SK-N-SH treated with all-trans-retinoic acid at 6 μM for 48 hours (cell line): ENCODE measurements around the gene CACNA1A.

ENCODE experiments used
- ISL1 ChIP-seq: fragments of 250-450 bp; sonication (Bioruptor Pico); IDR thresholded peaks from 2 replicates; pipeline ENCODE4 v2.1.2; 2022; ENCODE audit warnings: mild to moderate bottlenecking, moderate library complexity
- RARB ChIP-seq: fragments of 250-450 bp; sonication (Bioruptor Pico); IDR thresholded peaks from 2 replicates; pipeline ENCODE4 v1.8.0; 2021; ENCODE audit warnings: mild to moderate bottlenecking, moderate library complexity
- ZFP3 ChIP-seq: fragments of 250-450 bp; sonication (Bioruptor Pico); IDR thresholded peaks from 2 replicates; pipeline ENCODE4 v1.5.0; 2020; ENCODE audit warnings: mild to moderate bottlenecking, moderate library complexity
- TF ChIP-seq, protein P1 (sequence below): fragments of 250-450 bp; sonication (Bioruptor Pico); IDR thresholded peaks from 2 replicates; pipeline ENCODE4 v1.5.1; 2021; ENCODE audit warnings: mild to moderate bottlenecking, moderate library complexity
- TF ChIP-seq, protein P2 (sequence below): fragments of 250-450 bp; sonication (Bioruptor Pico); IDR thresholded peaks from 2 replicates; pipeline ENCODE4 v1.8.0; 2020; ENCODE audit warnings: mild to moderate bottlenecking, moderate library complexity, borderline replicate concordance
- TF ChIP-seq, protein P3 (sequence below): fragments of 250-450 bp; sonication (Bioruptor Pico); IDR thresholded peaks from 2 replicates; pipeline ENCODE4 v1.8.0; 2021; ENCODE audit warnings: low read depth, mild to moderate bottlenecking, moderate library complexity, borderline replicate concordance
- TF ChIP-seq, protein P4 (sequence below): fragments of 250-450 bp; sonication (Bioruptor Pico); IDR thresholded peaks from 2 replicates; pipeline ENCODE4 v1.5.1; 2020; ENCODE audit warnings: low read depth, mild to moderate bottlenecking, moderate library complexity

DNA sequence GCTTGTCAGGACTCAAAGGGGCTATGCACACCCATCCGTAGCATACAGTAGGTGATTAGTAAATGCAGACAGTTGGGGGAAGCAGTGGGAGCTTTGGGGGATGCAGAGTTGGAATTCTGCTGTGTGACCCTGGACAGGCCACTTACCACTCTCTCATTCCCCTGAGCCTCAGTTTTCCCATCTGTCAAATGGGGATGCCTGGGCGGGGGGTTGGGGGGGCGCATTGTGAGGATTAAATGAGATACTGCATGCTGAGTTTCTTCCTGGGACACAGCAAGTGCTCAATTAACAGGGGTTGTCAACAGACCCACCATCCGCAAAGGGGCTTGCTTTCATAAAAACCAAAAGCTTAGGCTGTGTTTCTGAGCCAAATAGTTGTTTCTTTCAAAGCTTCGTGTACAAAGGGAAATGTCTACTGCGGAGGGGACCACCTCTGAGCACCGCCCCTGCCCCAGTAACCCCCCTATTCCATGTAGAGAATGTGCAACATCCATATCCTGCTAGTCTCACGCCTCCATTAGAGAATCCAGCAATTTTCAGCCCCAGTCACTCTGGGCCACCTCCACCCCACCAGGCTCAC lies 223.7 kb downstream of the CACNA1A start:
- no peak for TF ChIP-seq RARB (CRISPR knock-in tag)
- no peak for TF ChIP-seq ZFP3 (CRISPR knock-in tag)
- TF ChIP-seq, protein P1, sequence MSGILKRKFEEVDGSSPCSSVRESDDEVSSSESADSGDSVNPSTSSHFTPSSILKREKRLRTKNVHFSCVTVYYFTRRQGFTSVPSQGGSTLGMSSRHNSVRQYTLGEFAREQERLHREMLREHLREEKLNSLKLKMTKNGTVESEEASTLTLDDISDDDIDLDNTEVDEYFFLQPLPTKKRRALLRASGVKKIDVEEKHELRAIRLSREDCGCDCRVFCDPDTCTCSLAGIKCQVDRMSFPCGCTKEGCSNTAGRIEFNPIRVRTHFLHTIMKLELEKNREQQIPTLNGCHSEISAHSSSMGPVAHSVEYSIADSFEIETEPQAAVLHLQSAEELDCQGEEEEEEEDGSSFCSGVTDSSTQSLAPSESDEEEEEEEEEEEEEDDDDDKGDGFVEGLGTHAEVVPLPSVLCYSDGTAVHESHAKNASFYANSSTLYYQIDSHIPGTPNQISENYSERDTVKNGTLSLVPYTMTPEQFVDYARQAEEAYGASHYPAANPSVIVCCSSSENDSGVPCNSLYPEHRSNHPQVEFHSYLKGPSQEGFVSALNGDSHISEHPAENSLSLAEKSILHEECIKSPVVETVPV (CRISPR knock-in tag), result no peak
- TF ChIP-seq, protein P2, sequence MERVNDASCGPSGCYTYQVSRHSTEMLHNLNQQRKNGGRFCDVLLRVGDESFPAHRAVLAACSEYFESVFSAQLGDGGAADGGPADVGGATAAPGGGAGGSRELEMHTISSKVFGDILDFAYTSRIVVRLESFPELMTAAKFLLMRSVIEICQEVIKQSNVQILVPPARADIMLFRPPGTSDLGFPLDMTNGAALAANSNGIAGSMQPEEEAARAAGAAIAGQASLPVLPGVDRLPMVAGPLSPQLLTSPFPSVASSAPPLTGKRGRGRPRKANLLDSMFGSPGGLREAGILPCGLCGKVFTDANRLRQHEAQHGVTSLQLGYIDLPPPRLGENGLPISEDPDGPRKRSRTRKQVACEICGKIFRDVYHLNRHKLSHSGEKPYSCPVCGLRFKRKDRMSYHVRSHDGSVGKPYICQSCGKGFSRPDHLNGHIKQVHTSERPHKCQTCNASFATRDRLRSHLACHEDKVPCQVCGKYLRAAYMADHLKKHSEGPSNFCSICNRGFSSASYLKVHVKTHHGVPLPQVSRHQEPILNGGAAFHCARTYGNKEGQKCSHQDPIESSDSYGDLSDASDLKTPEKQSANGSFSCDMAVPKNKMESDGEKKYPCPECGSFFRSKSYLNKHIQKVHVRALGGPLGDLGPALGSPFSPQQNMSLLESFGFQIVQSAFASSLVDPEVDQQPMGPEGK (CRISPR knock-in tag), result no peak
- TF ChIP-seq, protein P3, sequence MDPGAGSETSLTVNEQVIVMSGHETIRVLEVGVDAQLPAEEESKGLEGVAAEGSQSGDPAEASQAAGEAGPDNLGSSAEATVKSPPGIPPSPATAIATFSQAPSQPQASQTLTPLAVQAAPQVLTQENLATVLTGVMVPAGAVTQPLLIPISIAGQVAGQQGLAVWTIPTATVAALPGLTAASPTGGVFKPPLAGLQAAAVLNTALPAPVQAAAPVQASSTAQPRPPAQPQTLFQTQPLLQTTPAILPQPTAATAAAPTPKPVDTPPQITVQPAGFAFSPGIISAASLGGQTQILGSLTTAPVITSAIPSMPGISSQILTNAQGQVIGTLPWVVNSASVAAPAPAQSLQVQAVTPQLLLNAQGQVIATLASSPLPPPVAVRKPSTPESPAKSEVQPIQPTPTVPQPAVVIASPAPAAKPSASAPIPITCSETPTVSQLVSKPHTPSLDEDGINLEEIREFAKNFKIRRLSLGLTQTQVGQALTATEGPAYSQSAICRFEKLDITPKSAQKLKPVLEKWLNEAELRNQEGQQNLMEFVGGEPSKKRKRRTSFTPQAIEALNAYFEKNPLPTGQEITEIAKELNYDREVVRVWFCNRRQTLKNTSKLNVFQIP (CRISPR knock-in tag), result no peak
- no peak for TF ChIP-seq ISL1 (CRISPR knock-in tag)
- TF ChIP-seq, protein P4, sequence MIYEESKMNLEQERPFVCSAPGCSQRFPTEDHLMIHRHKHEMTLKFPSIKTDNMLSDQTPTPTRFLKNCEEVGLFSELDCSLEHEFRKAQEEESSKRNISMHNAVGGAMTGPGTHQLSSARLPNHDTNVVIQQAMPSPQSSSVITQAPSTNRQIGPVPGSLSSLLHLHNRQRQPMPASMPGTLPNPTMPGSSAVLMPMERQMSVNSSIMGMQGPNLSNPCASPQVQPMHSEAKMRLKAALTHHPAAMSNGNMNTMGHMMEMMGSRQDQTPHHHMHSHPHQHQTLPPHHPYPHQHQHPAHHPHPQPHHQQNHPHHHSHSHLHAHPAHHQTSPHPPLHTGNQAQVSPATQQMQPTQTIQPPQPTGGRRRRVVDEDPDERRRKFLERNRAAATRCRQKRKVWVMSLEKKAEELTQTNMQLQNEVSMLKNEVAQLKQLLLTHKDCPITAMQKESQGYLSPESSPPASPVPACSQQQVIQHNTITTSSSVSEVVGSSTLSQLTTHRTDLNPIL (CRISPR knock-in tag), result no peak
